GM04503 (cell line): ENCODE data around the gene LDLRAD1.
"Not testable (repeated sequence)": the region's sequence is repeated elsewhere in the genome, so short reads cannot be mapped to it uniquely, and the experiment has no call there.

Experiments
- DNase-seq: peaks from one replicate; pipeline ENCODE4 v3.0.0-alpha.2; 2012; ENCODE audit warnings: low read depth

LDLRAD1 gene

GRCh38 chr1:54017979-54018378 lies at the start of gene LDLRAD1:
TSS of gene LDLRAD1 (minus strand) at chr1:54018186. CDS start at chr1:54018112, 74 bp downstream.
- no peak for DNase-seq

- DNase-seq = no peak
Observed at GRCh38 chr1:54064299-54064698, 46.3 kb upstream of the LDLRAD1 start.

- DNase-seq = no peak
Observed at GRCh38 chr1:54054438-54054749, 36.4 kb upstream of the LDLRAD1 start.

GRCh38 chr1:54053745-54054437 lies 35.9 kb upstream of the LDLRAD1 start:
- no peak for DNase-seq

GRCh38 chr1:54052934-54053744 lies 35.2 kb upstream of the LDLRAD1 start, which contains the start of the genes TCEANC2 and TMEM59:
TSS of gene TCEANC2 (plus strand) at chr1:54053608. CDS start at chr1:54054423, 815 bp downstream.
TSS of gene TMEM59 (minus strand) at chr1:54053204. CDS start at chr1:54053188, 16 bp downstream.
- DNase-seq = peak; percentile 98

- peak; percentile 39 for DNase-seq
Observed at GRCh38 chr1:54052431-54052933, 34.5 kb upstream of the LDLRAD1 start.

GRCh38 chr1:54051933-54052430 lies 34.0 kb upstream of the LDLRAD1 start:
- DNase-seq = no peak

- DNase-seq = not testable (repeated sequence)
Observed at GRCh38 chr1:54050435-54050834, 32.4 kb upstream of the LDLRAD1 start.

GRCh38 chr1:54047384-54048305 lies 29.7 kb upstream of the LDLRAD1 start:
- DNase-seq = no peak

GRCh38 chr1:54046671-54047383 lies 28.8 kb upstream of the LDLRAD1 start:
- DNase-seq = no peak

GRCh38 chr1:54045496-54045895 lies 27.5 kb upstream of the LDLRAD1 start:
- DNase-seq = no peak

- no peak for DNase-seq
Observed at GRCh38 chr1:54041806-54042205, 23.8 kb upstream of the LDLRAD1 start.

- no peak for DNase-seq
Observed at GRCh38 chr1:54037476-54037875, 19.5 kb upstream of the LDLRAD1 start.

- DNase-seq = no peak
Observed at GRCh38 chr1:54028306-54029251, 10.6 kb upstream of the LDLRAD1 start.

GRCh38 chr1:54027848-54028247 lies 9.9 kb upstream of the LDLRAD1 start:
- DNase-seq = no peak

GRCh38 chr1:54024811-54025210 lies 6.8 kb upstream of the LDLRAD1 start:
- not testable (repeated sequence) for DNase-seq

GRCh38 chr1:54024358-54024757 lies 6.4 kb upstream of the LDLRAD1 start:
- no peak for DNase-seq

GRCh38 chr1:54019562-54020176 lies 1.7 kb upstream of the LDLRAD1 start:
- DNase-seq = not testable (repeated sequence)

GRCh38 chr1:54018635-54019034 lies 649 bp upstream of the LDLRAD1 start:
- DNase-seq = no peak
